ENCODE data around the gene DNAH17.

Gene DNAH17

GRCh38 chr17:78430892-78431691, 146.1 kb downstream of the DNAH17 start:
- no peak for FAIRE-seq

GRCh38 chr17:78429618-78429995, 147.6 kb downstream of the DNAH17 start:
- no peak for DNase-seq (ENCODE audit: low spot score)
- FAIRE-seq = no peak

More at GRCh38 chr17:78430892-78431691, 146.1 kb downstream of the DNAH17 start:
- DNase-seq (ENCODE audit: low spot score) = no peak

- FAIRE-seq (no peak), DNase-seq (ENCODE audit: low spot score) (no peak)
Observed at GRCh38 chr17:78428836-78429617, 148.2 kb downstream of the DNAH17 start.

- DNase-seq (ENCODE audit: low spot score) = no peak
- no peak for FAIRE-seq
Observed at GRCh38 chr17:78428025-78428575, 149.1 kb downstream of the DNAH17 start.

- DNase-seq (ENCODE audit: low spot score) (no peak), FAIRE-seq (no peak)
Observed at GRCh38 chr17:78427140-78427539, 150.1 kb downstream of the DNAH17 start.

GRCh38 chr17:78426293-78426879, 150.8 kb downstream of the DNAH17 start:
- no peak for DNase-seq (ENCODE audit: low spot score)
- no peak for FAIRE-seq

- no peak for DNase-seq (ENCODE audit: low spot score)
- FAIRE-seq = no peak
Observed at GRCh38 chr17:78425429-78425828, 151.8 kb downstream of the DNAH17 start.

- FAIRE-seq (no peak), DNase-seq (ENCODE audit: low spot score) (no peak)
Observed at GRCh38 chr17:78423961-78424675, 153.1 kb downstream of the DNAH17 start.

GRCh38 chr17:78422872-78423588, 154.2 kb downstream of the DNAH17 start:
- FAIRE-seq (no peak), DNase-seq (ENCODE audit: low spot score) (no peak)

- FAIRE-seq = no peak
Observed at GRCh38 chr17:78422267-78422605, 155.0 kb downstream of the DNAH17 start.

GRCh38 chr17:78421534-78422266, 155.5 kb downstream of the DNAH17 start:
- DNase-seq (ENCODE audit: low spot score) (peak; percentile 56), FAIRE-seq (no peak)

More at GRCh38 chr17:78422267-78422605, 155.0 kb downstream of the DNAH17 start:
- no peak for DNase-seq (ENCODE audit: low spot score)

- FAIRE-seq = no peak
Observed at GRCh38 chr17:78421084-78421533, 156.1 kb downstream of the DNAH17 start.

GRCh38 chr17:78419970-78420815, 157.0 kb downstream of the DNAH17 start:
- FAIRE-seq (no peak), DNase-seq (ENCODE audit: low spot score) (no peak)

More at GRCh38 chr17:78421084-78421533, 156.1 kb downstream of the DNAH17 start:
- no peak for DNase-seq (ENCODE audit: low spot score)

- DNase-seq (ENCODE audit: low spot score) = no peak
- FAIRE-seq = no peak
Observed at GRCh38 chr17:78418326-78419026, 158.7 kb downstream of the DNAH17 start.

GRCh38 chr17:78417531-78417909, 159.7 kb downstream of the DNAH17 start:
- DNase-seq (ENCODE audit: low spot score) (no peak), FAIRE-seq (no peak)

GRCh38 chr17:78416791-78417530, 160.2 kb downstream of the DNAH17 start:
- no peak for DNase-seq (ENCODE audit: low spot score)
- no peak for FAIRE-seq

Measured in RCC 7860 (cell line).